IPS-20b (cell line): ENCODE results near the gene CMTM2.
"Not testable (repeated sequence)": the region's sequence is repeated elsewhere in the genome, so short reads cannot be mapped to it uniquely, and the experiment has no call there.

Source experiments
- H3K27ac ChIP-seq: one replicate; pipeline ENCODE4 v1.5.1; 2013; ENCODE audit warnings: low read length
- H3K27me3 ChIP-seq: 2 replicates; pipeline ENCODE4 v1.6.1; 2013; ENCODE audit warnings: mild to moderate bottlenecking, low read length, inconsistent platforms; ENCODE audit not compliant: insufficient read depth
- H3K36me3 ChIP-seq: 2 replicates; pipeline ENCODE4 v1.6.1; 2013; ENCODE audit warnings: low read depth, mild to moderate bottlenecking, inconsistent platforms, low read length, moderate library complexity; ENCODE audit not compliant: insufficient read depth
- H3K4me1 ChIP-seq: 2 replicates; pipeline ENCODE4 v1.6.1; 2013; ENCODE audit warnings: mild to moderate bottlenecking, control low read depth, inconsistent platforms, low read length, moderate library complexity; ENCODE audit not compliant: insufficient read depth
- H3K4me3 ChIP-seq: 2 replicates; pipeline ENCODE4 v1.5.1; 2013; ENCODE audit warnings: mild to moderate bottlenecking, low read length, inconsistent platforms
- H3K9ac ChIP-seq: 2 replicates; pipeline ENCODE4 v1.6.1; 2013; ENCODE audit warnings: low read depth, mild to moderate bottlenecking, inconsistent platforms, low read length, moderate library complexity
- H3K9me3 ChIP-seq: 2 replicates; pipeline ENCODE4 v1.6.1; 2013; ENCODE audit warnings: mild to moderate bottlenecking, low read depth, low read length, inconsistent platforms; ENCODE audit not compliant: insufficient read depth

The CMTM2 gene

DNA sequence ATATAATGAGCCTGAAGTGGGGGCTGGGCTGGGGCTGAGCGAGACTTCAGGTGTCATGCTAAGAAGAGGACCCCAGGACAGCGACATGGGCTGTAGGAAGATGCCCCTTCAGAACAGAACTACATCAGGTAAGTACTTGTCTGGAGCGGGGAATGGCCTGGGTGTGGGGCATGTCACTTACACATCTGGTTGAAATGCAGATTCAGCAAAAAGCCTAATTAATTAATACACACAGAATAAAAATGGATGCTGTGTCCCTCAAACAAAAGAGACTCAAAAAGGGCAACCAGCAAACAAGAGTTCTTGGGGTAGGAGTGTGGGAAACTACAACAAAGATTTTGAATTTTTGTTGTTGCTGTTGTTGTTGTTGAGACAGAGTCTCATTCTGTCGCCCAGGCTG lies 11.8 kb downstream of the CMTM2 start:
- H3K9me3 ChIP-seq: no peaks in the 10 kb centered on the region
- no peaks in the 10 kb centered on the region for H3K27me3 ChIP-seq
- H3K9ac ChIP-seq: no peak overlapping the region; the same call in 1 of the 2 replicates
- H3K27ac ChIP-seq: no peak overlapping the region
- no peak overlapping the region for H3K4me3 ChIP-seq
- H3K4me1 ChIP-seq: no peaks in the 10 kb centered on the region; the same call in 1 of the 2 replicates
- no peaks in the 10 kb centered on the region for H3K36me3 ChIP-seq

DNA sequence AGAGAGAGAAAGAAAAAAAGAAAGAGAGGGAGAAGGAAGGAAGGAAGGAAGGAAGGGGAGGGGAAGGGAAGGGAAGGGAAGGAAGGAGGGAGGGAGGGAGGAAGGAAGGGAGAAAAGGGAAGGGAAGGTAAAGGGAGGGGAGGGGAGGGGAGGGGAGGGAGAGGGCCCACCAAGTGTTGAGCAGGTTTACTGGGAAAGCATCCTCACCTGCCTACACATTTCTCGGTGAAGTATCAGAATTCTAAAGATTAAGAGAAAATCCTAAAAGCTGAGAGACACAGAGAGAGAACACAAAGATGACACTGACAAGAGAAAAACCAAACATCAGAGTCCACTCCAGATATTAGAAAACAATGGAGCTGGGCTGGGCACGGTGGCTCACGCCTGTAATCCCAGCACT lies 13.0 kb downstream of the CMTM2 start:
- Histone ChIP-seq H3K9me3 (no peaks in the 10 kb centered on the region), H3K9ac (no peak overlapping the region), H3K36me3 (no peaks in the 10 kb centered on the region), H3K27me3 (no peaks in the 10 kb centered on the region), H3K27ac (no peak overlapping the region), H3K4me1 (no peaks in the 10 kb centered on the region), H3K4me3 (no peak overlapping the region)

DNA sequence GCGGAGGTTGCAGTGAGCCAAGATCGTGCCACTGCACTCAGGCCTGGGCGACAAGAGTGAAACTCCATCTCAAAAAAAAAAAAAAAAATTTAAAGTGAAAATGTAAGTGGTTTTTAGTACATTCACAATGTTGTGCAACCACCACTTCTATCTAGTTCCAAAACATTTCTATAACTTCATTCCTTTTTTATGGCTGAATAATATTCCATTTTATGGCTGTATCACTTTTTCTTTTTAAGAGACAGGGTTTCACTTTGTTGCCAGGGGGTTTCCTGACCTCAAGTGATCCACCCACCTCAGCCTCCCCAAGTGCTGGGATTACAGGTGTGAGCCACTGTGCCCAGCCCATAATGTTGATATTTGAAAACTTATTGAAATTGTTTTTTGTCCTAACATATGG lies 13.6 kb downstream of the CMTM2 start:
- no peaks in the 10 kb centered on the region for H3K36me3 ChIP-seq
- no peaks in the 10 kb centered on the region for H3K27me3 ChIP-seq
- H3K9ac ChIP-seq: no peak overlapping the region
- no peaks in the 10 kb centered on the region for H3K4me1 ChIP-seq
- no peaks in the 10 kb centered on the region for H3K9me3 ChIP-seq
- H3K27ac ChIP-seq: no peak overlapping the region
- no peak overlapping the region for H3K4me3 ChIP-seq

DNA sequence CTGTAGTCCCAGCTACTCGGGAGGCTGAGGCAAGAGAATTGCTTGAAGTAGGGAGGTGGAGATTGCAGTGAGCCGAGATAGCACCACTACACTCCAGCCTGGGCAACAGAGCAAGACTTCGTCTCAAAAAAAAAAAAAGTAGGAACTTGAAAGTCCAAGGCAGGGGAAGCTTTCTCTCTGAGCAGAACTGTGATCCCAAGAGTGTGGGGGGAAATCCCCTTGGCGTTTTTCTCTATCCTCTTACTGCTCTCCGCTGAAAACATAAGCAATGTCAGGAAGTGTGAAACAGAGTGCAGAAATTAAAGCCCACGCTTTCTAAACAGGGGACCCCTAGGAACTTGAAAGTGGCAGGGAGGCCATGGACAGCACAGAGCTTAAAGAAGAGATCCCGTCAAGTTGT lies 15.5 kb downstream of the CMTM2 start:
- H3K27ac ChIP-seq: no peak overlapping the region
- no peak overlapping the region for H3K9ac ChIP-seq
- no peaks in the 10 kb centered on the region for H3K9me3 ChIP-seq
- H3K27me3 ChIP-seq: no peaks in the 10 kb centered on the region
- H3K4me1 ChIP-seq: no peaks in the 10 kb centered on the region
- no peaks in the 10 kb centered on the region for H3K36me3 ChIP-seq
- no peak overlapping the region for H3K4me3 ChIP-seq

DNA sequence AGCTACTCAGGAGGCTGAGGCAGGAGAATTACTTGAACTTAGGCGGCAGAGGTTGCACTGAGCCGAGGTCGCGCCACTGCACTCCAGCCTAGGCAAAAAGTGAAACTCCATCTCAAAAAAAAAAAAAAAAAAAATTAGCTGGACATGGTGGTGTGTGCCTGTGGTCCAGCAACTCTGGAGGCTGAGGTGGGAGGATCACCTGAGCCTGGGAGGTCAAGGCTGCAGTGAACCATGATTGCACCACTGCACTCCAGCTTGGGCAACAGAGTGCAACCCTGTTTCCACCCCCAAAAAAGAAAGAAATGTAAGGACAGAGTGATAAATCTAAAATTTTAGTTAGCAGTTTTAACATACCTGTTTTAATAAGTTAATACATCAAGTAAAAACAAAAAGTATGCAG lies 17.3 kb downstream of the CMTM2 start:
- not testable (repeated sequence) for H3K36me3 ChIP-seq, H3K4me1 ChIP-seq, H3K9me3 ChIP-seq, H3K27ac ChIP-seq, H3K27me3 ChIP-seq, H3K9ac ChIP-seq, H3K4me3 ChIP-seq

DNA sequence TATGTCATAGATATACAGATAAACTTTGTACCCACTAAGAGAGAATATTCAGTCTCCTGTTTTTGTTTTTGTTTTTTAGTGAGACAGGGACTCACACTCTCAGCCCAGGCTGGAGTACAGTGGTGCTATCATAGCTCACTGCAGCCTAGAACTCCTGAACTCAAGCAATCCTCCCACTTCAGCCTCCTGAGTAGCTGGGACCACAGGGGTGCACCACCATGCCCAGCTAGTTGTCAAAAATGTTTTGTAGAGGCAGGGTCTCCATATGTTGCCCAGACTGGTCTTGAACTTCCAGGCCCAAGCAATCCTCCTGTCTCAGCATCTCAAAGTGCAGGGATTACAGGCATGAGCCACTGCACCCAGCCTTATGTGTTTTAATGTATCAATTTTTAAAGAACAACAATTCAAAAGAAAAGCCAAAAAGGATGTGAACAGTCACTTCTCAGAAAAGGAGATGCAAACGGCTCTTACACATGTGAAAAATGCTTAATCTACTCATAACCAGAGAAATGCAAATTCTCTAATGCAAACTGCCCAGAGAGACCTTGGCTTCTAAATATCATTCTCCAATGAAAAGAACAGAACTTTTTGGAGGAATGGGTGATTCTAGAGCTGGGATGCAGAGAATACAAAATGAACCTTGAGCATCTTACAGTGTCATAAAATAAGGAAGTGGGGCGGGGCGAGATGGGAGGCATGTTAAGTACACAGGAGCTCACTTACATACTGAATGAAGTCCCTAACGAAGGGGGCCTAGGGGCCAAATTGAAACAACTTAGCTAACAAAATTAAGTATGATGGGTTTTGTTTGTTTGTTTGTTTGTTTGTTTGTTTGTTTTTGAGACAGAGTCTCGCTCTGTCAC lies 18.0 kb downstream of the CMTM2 start:
- no peaks in the 10 kb centered on the region for H3K4me1 ChIP-seq

DNA sequence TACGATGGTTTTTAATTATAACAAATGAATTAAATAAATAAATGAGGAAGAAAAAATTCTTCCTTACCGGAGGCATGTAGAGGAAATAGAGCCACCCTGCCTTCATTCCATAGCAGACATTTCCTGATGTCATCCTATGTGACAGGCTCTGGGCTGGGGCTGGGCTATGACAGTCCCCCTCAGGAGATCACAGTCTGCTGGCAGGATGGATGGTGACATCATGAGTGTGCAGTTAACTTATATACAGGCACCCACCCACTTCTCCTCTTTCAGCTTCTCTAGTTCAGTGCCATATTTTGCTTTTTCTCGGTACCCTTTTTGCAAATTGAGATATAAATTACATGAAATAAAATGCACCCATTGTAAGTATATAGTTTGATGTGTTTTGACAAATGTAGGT lies 18.8 kb downstream of the CMTM2 start:
- no peak overlapping the region for H3K9ac ChIP-seq
- peaks cover 4% of the 10 kb centered on the region for H3K27me3 ChIP-seq
- no peak overlapping the region for H3K4me3 ChIP-seq
- no peaks in the 10 kb centered on the region for H3K4me1 ChIP-seq
- H3K36me3 ChIP-seq: no peaks in the 10 kb centered on the region
- no peak overlapping the region for H3K27ac ChIP-seq
- no peaks in the 10 kb centered on the region for H3K9me3 ChIP-seq

More for the DNA sequence above, 18.0 kb downstream of the CMTM2 start:
- no peaks in the 10 kb centered on the region for H3K9me3 ChIP-seq
- no peaks in the 10 kb centered on the region for H3K36me3 ChIP-seq
- H3K4me3 ChIP-seq: no peak overlapping the region
- H3K27me3 ChIP-seq: no peaks in the 10 kb centered on the region
- H3K27ac ChIP-seq: no peak overlapping the region
- no peak overlapping the region for H3K9ac ChIP-seq

DNA sequence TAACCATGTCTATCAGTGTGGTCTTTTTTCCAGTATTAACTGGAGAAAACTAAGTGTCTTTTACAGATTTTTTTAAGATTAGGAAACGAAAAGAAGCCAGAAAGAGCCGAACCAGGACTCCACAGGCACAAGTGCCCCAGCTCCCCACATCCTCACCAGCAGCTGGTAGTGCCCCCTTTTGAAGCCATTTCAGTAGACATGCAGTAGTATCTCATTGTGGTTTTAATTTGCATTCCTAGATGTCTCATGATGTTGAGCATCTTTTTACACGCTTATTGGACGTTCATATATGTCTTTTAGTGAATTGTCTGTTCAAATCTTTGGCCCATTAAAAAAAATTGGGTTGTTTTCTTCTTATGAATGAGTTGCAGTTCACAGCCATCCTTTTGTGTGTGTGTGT lies 20.5 kb downstream of the CMTM2 start:
- no peaks in the 10 kb centered on the region for H3K36me3 ChIP-seq
- peaks cover 8% of the 10 kb centered on the region for H3K27me3 ChIP-seq
- no peak overlapping the region for H3K9ac ChIP-seq
- H3K4me3 ChIP-seq: no peak overlapping the region
- no peak overlapping the region for H3K27ac ChIP-seq
- H3K4me1 ChIP-seq: no peaks in the 10 kb centered on the region
- H3K9me3 ChIP-seq: no peaks in the 10 kb centered on the region

DNA sequence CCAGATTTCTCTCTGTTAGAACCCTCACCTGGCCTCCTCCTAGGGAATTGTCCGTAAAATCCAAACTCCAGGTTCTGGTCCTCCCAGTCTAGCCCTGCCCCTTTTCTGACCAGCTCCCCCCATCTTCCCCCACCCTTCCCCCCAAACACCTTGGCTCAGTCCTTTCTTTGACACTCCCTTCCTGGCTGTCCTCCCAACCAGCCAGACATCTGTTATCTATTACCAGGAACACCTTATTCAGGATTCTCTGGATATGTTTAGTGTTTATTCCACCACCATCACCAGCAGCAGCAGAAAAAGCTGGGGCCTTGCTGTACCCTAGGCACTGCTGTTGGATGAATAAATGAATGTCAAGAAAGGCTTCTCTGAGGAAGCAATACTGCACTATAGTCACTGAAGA lies 21.2 kb downstream of the CMTM2 start:
- no peak overlapping the region for H3K27ac ChIP-seq
- H3K36me3 ChIP-seq: no peaks in the 10 kb centered on the region
- H3K9ac ChIP-seq: no peak overlapping the region
- peaks cover 8% of the 10 kb centered on the region for H3K27me3 ChIP-seq
- no peaks in the 10 kb centered on the region for H3K4me1 ChIP-seq
- no peaks in the 10 kb centered on the region for H3K9me3 ChIP-seq
- H3K4me3 ChIP-seq: no peak overlapping the region

DNA sequence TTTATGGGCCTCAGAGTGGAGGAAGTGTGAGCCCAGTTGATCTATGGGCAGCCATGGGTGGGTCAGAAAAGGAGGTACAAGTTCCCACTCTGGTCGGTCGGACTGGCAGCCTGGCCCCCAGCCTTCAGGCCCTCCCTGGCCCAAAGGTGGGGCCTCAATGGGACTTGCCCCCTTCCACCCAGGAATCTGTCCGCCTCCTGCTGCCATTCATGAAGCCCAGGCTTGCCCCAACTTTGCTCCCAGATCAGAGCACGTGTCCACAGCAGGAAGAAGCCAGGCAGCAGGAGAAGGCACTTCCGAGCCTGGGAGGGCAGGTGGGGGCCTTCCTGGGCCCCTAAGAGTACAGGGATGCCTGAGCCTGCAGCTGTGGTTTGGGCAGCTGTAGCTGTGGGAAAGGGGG lies 22.2 kb downstream of the CMTM2 start:
- no peak overlapping the region for H3K9ac ChIP-seq
- peaks cover 8% of the 10 kb centered on the region for H3K27me3 ChIP-seq
- H3K4me3 ChIP-seq: no peak overlapping the region
- H3K36me3 ChIP-seq: no peaks in the 10 kb centered on the region
- H3K4me1 ChIP-seq: peaks cover 4% of the 10 kb centered on the region; the same call in 1 of the 2 replicates
- H3K27ac ChIP-seq: no peak overlapping the region
- no peaks in the 10 kb centered on the region for H3K9me3 ChIP-seq

DNA sequence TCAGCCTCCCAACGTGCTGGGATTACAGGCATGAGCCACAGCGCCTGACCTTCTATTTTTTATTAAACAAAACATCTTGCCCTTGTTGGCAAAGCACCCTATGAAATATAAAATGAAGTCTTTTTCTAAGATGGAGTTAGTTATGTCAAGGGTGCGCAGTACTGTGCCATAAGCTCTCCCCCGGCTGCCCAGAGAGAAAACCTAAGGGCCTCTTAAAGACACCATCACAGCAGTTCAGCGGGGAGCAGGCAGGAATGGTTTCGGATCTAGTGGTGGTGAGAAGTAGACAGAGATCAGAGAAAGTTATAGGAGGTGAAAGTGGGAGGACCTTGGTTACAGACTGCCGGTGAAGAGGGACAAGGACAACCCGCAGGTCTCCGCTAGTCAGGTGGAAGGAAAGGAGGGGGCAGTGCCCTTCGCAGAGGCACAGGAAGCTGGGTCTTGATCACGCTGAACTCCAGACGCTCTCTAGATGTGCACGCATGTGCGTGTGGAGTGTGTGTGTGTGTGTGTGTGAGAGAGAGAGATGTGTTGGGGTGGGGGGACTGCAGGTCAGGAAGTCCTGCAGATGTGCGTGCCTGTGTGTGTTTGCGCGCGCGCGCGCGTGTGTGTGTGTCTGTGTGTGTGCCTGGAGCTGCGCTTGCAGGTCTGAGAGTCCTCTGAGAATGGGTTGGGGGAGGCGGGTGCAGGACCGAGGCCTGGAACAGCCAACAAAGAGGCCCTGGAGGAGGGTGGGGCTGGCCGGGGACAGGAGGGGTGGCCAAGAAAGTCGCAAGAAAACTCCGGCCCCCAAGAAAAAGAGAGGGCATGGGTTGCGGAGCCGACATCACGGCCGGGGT lies 24.5 kb downstream of the CMTM2 start:
- no peaks in the 10 kb centered on the region for H3K36me3 ChIP-seq
- H3K27me3 ChIP-seq: peaks cover 8% of the 10 kb centered on the region
- peaks cover 8% of the 10 kb centered on the region; the same call in 1 of the 2 replicates for H3K4me1 ChIP-seq
- H3K27ac ChIP-seq: no peak overlapping the region
- H3K9ac ChIP-seq: peak overlapping the region; percentile 71
- no peaks in the 10 kb centered on the region for H3K9me3 ChIP-seq
- peak overlapping the region; percentile 79 for H3K4me3 ChIP-seq
